SK-MEL-5 (cell line): ENCODE measurements around the gene VAMP4. TPM values are rescaled to one million over a fixed set of nuclear protein-coding genes. Genes with fewer than 3 reads are reported as not detected.
"Not testable (repeated sequence)": the region's sequence is repeated elsewhere in the genome, so short reads cannot be mapped to it uniquely, and the experiment has no call there.

Experiments
- DNase-seq: peaks from one replicate; pipeline ENCODE4 v3.0.0-alpha.2; 2016; ENCODE audit warnings: low read depth, low spot score
- in situ Hi-C: cut with HindIII; loops from 2 replicates; pipeline ENCODE4 v1.10.0; 2016; ENCODE audit warnings: low sequenced_read_pairs, high pct_unique_total_duplicates, low pct_unique_long_range_greater_than_20kb
- total RNA-seq: library from RNA; depleted of rRNA; stranded (reverse); fragments of >200 nt; shearing (Covaris generic); gene quantifications from 2 replicates; pipeline ENCODE4 v1.2.3, GENCODE V29; 2014

Gene VAMP4
- total RNA-seq, 1 experiment from 2014 or later = 5.5 TPM

DNA sequence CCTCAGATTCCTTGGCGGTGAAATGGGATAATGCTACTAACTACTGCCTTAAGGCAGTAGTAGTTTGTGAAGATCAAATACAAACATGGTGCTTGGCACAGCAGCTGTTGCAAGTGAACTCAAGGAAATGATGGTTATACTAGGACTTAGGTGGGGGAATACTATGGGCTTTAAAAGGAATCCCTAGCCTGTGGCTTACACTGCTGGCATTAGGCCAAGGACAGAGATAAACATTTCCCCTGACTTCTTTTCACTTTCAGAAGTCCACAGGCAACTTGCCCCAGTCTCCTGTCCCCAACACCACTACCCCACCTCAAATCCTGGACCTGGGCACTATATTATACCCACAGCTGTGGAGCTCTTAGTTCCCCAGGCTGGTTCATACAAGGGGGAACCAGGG lies 13.1 kb upstream of the VAMP4 start:
- in situ Hi-C loops = no loop called here
- no peak for DNase-seq

DNA sequence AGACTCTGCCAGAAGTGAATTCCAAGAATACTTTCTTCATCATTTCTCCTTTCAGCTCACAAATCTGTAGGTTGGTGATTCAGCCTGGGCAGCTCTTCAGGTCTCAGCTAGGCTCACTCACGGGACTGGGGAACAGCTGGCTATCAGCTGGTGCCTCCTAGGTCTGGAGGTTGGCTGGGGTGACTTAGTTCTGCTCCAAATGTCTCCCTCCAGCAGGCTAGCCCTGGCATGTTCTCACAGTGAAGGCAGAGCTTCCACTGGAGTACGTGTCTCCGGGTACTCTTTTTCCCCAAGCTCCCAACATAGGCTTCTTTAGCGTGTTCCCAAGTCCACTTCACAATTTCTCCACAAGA lies 12.5 kb upstream of the VAMP4 start:
- in situ Hi-C loops = no loop called here
- no peak for DNase-seq

DNA sequence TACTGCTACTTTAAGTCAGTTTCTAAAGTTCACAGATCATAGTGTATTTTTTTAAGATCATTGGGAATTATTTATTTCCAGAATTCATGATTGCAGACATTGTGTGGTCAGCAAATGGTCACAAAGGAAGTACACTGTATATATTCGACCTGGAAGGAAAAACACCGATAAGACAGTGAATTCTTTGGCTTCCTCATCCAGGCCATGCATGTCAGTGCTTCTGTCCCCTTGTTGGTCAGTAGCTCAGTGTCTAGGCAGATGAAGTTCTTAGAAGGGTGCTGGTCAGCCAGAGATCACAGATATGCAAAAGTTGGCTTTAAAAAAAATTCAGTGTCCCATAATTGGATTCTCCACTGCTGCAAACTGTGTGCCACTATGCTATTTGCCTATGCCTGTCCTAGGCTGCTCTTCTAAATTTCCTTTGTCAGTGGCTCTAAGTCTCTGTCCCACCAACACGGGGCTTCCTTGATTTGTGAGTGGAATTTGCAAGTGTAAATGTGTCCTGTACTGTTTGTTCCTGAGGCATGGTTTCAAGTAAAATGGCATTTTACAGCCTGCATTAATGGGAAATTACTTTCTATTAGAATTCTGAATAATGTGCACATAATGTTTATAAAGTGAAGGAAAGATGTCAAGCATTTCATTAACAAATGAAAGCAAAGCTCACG lies 12.0 kb upstream of the VAMP4 start:
- no peak for DNase-seq
- in situ Hi-C loops = no loop called here

DNA sequence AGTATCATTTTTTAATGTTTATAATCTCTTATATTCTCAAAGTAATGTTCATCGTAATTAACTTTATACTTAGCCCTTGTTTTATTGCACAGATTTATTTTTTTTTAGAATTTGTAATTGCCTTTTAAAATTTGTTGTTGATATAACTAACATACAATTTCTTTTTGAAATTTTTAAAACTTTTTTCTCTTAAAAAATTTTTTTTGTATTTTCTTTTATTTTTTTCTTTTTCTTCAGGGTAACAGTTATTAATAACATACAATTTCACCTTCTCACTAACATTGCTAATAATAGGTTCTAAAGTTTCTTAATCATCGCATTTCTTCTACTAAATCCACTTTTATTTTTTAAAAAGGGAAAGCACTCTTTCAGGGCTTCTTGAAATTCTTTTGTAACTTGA lies 11.3 kb upstream of the VAMP4 start:
- no peak for DNase-seq
- in situ Hi-C loops = no loop called here

DNA sequence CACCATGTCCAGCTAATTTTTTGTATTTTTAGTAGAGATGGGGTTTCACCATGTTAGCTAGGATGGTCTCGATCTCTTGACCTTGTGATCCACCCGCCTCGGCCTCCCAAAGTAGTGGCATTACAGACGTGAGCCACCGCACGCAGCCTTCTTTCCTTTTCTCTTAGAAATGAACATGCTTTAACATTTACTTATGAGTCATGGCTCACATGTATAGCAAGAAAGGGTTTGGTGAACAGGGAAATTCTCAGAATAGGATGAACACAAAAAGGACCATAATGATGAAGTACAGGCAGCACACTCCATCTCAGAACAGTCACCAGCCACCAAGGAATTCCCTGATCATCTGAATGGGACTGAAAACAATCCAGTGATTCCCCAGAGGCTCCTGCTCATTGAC lies 9.4 kb upstream of the VAMP4 start:
- DNase-seq = no peak
- in situ Hi-C loops = no loop called here

DNA sequence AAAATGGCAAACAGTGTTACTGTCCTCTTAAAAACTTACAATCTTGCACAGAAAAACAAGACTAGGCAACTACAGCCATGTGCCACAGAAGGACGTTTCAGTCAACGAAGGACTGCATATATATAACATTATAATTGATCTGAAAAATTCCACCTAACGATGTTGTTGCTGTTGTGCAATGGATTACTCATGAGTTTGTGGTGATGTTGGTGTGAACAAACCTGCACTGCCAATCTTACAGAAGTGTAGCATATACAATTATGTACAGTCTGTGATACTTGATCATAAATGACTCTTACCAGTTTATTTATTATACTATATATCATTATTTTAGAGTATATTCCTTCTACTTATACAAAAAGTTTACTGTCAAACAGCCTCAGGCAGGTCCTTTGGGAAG lies 6.8 kb upstream of the VAMP4 start:
- DNase-seq = no peak
- in situ Hi-C loops = no loop called here

DNA sequence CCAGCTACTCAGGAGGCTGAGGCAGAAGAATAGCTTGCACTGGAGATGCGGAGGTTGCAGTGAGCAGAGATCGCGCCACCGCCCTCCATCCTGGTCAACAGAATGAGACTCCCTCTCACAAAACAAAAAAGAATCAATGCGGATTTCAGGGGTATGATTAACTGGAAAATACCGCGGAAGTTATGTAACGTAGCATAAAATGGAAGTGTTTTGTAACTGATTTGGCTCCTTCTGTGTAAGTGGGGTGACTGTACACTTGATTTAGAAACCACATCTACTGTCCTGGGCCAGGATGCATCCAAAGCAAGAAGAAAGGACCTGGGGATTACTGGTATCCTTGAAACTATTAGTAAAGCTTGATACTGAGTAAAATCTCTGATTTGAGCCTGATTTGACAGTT lies 3.1 kb upstream of the VAMP4 start:
- in situ Hi-C loops = no loop called here
- no peak for DNase-seq

DNA sequence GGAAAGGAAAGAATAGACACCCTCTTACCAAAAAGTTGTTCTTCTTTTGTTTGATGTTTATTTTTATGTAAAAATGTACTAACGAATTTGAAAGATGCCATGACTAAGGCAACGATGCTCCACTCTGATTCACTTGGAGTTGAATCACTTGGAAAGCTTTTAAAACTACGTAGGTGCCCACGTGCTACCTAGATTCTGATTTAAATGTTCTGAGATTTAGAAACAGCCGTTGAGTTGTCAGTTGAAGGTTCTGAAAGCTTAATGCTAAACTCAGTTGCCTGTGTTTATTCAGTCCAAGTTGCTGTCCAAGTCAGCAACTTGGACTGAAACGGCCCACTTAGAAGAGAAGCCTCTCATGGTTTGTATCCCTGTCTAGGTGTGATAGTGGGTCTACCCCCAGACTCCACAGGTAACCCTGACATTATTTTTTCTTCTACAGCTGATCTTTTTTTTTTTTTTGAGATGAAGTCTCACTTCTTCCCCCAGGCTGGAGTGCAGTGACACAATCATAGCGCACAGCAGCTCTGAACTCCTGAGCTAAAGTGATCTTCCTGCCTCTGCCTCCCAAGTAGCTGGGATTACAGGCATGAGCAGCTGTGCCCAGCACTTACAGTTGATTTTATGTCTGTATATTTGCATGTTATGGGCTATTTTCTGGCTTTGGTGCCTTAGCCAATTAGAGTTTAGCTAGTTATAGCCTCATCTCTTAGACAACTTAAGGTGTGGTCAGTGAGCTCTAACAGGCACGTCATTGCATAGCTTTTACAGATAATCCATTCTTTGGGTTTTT lies 1.4 kb upstream of the VAMP4 start:
- in situ Hi-C loops = no loop called here
- DNase-seq = no peak

DNA sequence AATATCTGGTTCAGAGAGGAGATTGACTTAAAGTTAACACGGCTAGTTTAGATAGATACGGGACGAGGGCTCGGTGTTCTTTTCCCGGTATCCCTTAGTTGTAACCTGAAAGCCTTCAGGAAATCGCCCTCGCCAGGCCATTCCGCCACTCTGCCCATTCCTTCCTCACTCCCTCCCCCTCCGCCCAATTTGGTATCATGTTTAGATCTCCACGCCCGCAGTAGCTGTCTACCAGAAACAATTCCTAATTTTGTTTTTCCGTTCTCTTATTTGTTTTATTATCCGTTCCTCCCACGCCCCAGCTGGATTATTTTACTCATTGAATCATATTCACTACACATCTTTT lies 685 bp upstream of the VAMP4 start:
- peak; percentile 33 for DNase-seq
- in situ Hi-C loops = no loop called here

DNA sequence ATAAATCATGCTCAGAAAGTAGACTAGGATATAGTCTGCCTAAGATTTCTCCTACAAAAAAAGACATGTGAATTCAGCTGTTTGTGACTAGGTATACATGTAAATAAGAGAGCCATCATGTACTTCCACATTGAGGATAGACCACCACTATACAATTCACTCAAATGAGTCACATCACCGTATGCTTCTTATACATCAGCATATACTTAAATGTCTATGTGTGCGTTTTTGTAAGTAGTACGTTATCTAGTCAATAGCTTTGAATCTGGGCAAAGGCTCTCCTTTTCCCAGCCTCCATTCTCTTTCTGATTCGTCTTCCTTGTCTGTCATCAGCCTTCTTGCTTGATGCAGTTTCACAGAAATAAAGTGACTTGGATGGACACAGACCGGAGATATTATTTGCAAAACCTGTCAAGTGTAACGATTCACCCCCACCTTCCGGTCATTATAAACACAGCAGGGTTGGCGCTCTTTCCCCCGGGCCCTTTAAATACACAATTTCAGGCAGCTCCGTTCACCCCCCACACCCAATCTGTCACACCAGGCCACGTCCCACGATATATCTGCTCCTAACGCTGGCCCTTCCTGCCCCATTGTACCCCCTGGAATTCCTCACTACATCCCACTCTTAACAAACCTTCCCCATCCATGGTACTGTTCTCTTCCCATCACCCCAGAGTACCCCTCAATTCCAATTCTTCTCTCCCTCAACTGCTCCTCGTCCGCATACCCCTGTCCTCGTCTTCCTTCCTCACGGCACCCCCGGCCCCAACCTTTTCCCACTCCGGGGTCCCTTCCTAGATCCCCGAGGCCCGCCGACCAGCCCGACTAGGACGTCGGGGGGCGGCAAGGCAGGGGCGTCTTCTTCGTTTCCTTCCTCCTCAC lies 636 bp downstream of the VAMP4 start:
- in situ Hi-C loops = no loop called here
- DNase-seq = peak; percentile 46

DNA sequence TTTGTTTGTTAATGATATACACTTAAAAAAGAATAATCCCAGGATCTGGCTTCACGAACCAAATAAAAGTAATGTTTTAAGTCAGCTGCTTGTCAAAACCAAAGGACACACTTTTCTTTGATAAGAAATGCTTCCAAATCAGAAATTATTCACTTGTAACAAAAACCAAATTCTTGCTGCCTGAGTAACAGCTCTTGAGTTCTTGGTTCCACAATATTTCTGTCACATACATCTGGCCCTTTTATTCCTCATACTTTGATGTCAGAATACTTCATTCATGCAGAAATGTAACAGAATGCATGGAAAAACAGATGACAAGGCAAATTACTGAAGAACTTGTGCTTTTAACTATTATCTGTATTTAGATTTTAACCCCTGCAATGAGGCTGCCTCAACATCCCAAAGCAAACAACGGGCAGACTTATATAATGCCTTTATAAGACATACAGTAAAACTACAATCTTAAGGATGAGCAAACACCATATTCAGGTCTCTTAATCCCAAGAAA lies 1.5 kb downstream of the VAMP4 start:
- in situ Hi-C loops = no loop called here
- no peak for DNase-seq

DNA sequence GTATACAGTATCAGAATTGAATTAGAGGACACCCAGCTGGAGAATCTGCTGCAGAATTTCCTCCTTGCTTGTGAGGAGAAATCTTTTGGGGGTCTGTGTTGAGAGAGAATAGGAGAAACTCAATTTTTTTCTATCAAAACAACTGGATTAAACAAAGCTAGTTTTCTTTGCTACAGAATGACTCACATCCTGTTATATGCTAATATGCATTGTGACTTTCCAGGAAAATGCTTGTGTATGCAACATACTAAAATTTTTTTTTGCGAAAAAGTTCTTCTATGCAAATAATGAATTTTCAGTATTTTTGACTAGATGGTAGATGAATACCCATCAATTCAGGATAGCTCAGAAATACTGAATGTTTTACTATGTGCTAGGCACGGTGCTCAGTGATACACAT lies 2.2 kb downstream of the VAMP4 start:
- DNase-seq = peak; percentile 13
- in situ Hi-C loops = no loop called here

DNA sequence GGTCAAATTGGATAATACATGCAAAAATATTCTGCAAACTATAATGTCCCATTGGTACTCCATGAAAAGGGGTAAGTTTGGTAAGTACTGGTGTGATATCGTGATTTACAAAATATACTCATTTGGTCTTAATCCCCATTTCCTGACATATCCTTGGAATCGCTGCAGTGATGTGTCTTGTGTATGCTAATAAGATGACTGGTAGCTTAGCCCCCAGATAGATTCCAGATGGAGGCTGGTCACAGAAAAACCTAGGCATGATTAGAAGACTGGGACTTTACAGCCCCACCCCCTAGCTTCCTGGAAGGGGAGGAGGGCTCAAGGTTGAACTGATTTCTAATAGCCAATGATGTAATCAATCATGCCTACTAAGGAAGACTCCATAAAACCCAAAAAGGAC lies 3.0 kb downstream of the VAMP4 start:
- DNase-seq = no peak
- in situ Hi-C loops = no loop called here

DNA sequence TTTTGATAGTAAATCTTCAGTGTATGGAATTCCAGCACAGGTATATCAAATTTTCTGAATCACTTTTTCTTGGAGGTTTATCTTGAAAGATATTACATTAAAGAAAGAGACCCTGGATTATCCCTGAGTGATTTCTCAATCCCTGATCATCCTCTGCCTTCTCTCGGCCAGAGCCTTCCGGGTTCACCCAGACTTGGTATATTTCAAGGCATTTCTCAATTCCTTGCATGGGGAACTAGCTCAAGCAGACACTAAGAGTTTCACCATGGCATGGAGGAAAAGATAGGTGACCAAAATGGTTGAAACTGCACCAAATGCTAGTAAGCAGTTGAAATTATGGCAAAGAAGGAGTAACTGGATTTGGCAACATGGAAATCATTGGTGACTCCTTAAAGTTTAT lies 5.7 kb downstream of the VAMP4 start:
- in situ Hi-C loops = no loop called here
- no peak for DNase-seq

DNA sequence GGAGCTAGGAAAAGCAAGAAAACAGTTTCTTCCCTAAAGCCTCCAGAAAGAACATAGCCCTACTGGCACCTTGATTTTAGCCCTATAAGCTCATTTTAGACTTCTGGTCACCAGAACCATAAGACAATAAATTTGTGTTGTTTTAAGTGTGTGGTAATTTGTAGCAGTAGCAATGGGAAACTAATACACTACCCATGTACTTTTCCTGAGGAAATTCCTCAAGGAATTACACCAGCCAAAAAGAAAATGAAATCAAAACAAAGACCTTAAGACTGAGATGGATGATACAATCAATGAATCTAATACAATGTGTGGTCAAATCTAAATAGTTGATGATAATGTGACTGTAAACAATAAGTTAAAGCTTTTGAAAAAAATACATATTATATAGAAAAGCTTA lies 11.8 kb downstream of the VAMP4 start:
- in situ Hi-C loops = no loop called here
- DNase-seq = no peak

DNA sequence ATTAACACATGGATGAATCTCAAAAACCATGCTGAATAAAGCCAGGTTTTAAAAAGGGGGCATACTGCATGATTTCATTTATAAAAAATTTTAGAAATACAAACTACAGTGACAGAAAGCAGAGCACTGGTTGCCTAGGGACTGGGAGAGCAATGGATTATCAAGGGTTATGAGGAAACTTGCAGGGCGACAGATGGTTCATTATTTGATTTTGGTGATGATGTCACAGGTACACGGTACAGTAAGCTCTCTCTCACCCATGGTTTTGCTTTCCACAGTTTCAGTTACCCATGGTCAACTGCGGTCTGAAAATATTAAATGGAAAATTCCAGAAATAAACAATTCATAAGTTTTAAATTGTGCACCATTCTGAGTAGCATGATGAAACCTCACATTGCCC lies 14.1 kb downstream of the VAMP4 start:
- in situ Hi-C loops = no loop called here

DNA sequence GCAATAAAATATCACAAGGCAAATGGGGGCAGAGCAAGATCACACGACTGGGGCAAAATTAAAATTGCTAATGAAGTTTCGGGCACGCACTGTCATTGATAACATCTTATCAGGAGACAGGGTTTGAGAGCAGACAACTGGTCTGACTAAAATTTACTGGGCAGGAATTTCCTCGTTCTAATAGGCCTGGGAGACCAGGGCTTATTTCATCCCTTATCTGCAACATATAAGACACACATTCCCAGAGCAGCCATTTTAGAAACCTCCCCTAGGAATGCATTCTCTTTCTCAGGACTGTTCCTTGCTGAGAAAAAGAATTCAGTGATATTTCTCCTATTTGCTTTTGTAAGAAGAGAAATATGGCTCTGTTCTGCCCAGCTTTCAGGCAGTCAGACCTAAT lies 18.7 kb downstream of the VAMP4 start:
- in situ Hi-C loops, DNase-seq: not testable (repeated sequence)

More for the DNA sequence above, 14.1 kb downstream of the VAMP4 start:
- no peak for DNase-seq

DNA sequence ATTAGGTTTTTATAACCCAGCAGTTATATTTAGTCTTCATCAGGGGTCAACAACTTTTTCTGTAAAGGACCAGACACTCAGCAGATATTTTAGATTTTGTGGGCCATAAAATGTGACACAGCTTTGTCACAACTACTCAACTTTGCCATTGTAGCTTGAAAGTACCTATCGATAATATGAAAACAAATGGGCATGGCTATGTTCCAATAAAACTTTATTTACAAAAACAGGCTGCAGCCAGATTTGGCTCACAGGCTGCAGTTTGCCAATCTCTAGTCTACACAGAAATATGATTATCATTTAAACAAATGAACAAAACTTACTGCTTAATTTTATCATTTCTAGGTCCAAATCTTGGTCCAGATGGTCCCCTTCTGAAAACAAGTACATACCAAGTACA lies 23.0 kb downstream of the VAMP4 start:
- in situ Hi-C loops = no loop called here

More for the DNA sequence above, 23.0 kb downstream of the VAMP4 start:
- no peak for DNase-seq
